BLaER1 (cell line): ENCODE data around the gene LHPP.

Source experiments
- H3K27ac ChIP-seq: shearing (Covaris generic); formaldehyde crosslinking; 2 replicates; pipeline ENCODE4 v1.8.1; 2022
- H3K27me3 ChIP-seq: shearing (Covaris generic); formaldehyde crosslinking; 2 replicates; pipeline ENCODE4 v1.8.1; 2022
- H3K36me3 ChIP-seq: shearing (Covaris generic); formaldehyde crosslinking; 2 replicates; pipeline ENCODE4 v1.8.1; 2022
- H3K4me1 ChIP-seq: shearing (Covaris generic); formaldehyde crosslinking; 2 replicates; pipeline ENCODE4 v1.8.1; 2022
- H3K4me2 ChIP-seq: shearing (Covaris generic); formaldehyde crosslinking; 2 replicates; pipeline ENCODE4 v1.8.1; 2022
- H3K4me3 ChIP-seq: shearing (Covaris generic); formaldehyde crosslinking; 2 replicates; pipeline ENCODE4 v1.8.1; 2022
- H3K9ac ChIP-seq: shearing (Covaris generic); formaldehyde crosslinking; 2 replicates; pipeline ENCODE4 v1.8.1; 2022
- H3K9me3 ChIP-seq: shearing (Covaris generic); formaldehyde crosslinking; 2 replicates; pipeline ENCODE4 v1.8.1; 2022
- H4K20me1 ChIP-seq: shearing (Covaris generic); formaldehyde crosslinking; 2 replicates; pipeline ENCODE4 v1.8.1; 2022
- Cebpa-rat ChIP-seq: shearing (Covaris generic); IDR thresholded peaks from 2 replicates; pipeline ENCODE4 v1.8.1; 2022

Gene LHPP

GRCh38 chr10:124461642-124462347 lies at the start of gene LHPP:
Gene LHPP, plus strand, starts transcription at chr10:124461823. Its CDS starts 40 bp downstream, at chr10:124461863.
- Histone ChIP-seq H3K4me3 (peak within 1 kb of the TSS; percentile 75), H3K9ac (peak within 1 kb of the TSS; percentile 74), H3K9me3 (no peaks in the 10 kb centered on the region), H4K20me1 (no peaks in the 10 kb centered on the region), H3K4me2 (peak within 1 kb of the TSS; percentile 71), H3K27me3 (no peaks in the 10 kb centered on the region), H3K4me1 (peaks cover 20% of the 10 kb centered on the region), H3K27ac (0 out of 2 replicates have a peak within 1 kb of the TSS, but pooled peaks have one; percentile 44), H3K36me3 (no peaks in the 10 kb centered on the region)
- no peak for TF ChIP-seq Cebpa-rat

GRCh38 chr10:124414076-124414475 lies 47.5 kb upstream of the LHPP start:
- no peak overlapping the region for H3K4me2 ChIP-seq

GRCh38 chr10:124415210-124415609 lies 46.4 kb upstream of the LHPP start:
- H3K9ac ChIP-seq = no peak overlapping the region
- H3K4me2 ChIP-seq = no peak overlapping the region

More at GRCh38 chr10:124414076-124414475, 47.5 kb upstream of the LHPP start:
- no peaks in the 10 kb centered on the region for H3K27me3 ChIP-seq
- H3K4me1 ChIP-seq = peaks cover 14% of the 10 kb centered on the region
- H3K27ac ChIP-seq = no peak overlapping the region
- H4K20me1 ChIP-seq = peaks cover 75% of the 10 kb centered on the region
- no peak overlapping the region for H3K4me3 ChIP-seq
- no peak overlapping the region for H3K9ac ChIP-seq
- peaks cover 27% of the 10 kb centered on the region for H3K36me3 ChIP-seq
- no peak for TF ChIP-seq Cebpa-rat
- H3K9me3 ChIP-seq = no peaks in the 10 kb centered on the region

GRCh38 chr10:124416733-124417132 lies 44.9 kb upstream of the LHPP start:
- Histone ChIP-seq H3K27me3 (no peaks in the 10 kb centered on the region), H3K9me3 (no peaks in the 10 kb centered on the region), H3K27ac (no peak overlapping the region), H3K4me2 (no peak overlapping the region), H4K20me1 (peaks cover 67% of the 10 kb centered on the region), H3K9ac (no peak overlapping the region), H3K4me3 (no peak overlapping the region), H3K36me3 (peaks cover 11% of the 10 kb centered on the region), H3K4me1 (peaks cover 17% of the 10 kb centered on the region)
- no peak for TF ChIP-seq Cebpa-rat

More at GRCh38 chr10:124415210-124415609, 46.4 kb upstream of the LHPP start:
- Histone ChIP-seq H3K9me3 (no peaks in the 10 kb centered on the region), H3K27ac (no peak overlapping the region), H3K27me3 (no peaks in the 10 kb centered on the region), H3K36me3 (peaks cover 27% of the 10 kb centered on the region), H3K4me1 (peaks cover 17% of the 10 kb centered on the region), H3K4me3 (no peak overlapping the region), H4K20me1 (peaks cover 75% of the 10 kb centered on the region)
- no peak for TF ChIP-seq Cebpa-rat

GRCh38 chr10:124417895-124418725 lies 43.5 kb upstream of the LHPP start:
- Histone ChIP-seq H3K9me3 (no peaks in the 10 kb centered on the region), H3K36me3 (no peaks in the 10 kb centered on the region), H3K27ac (peak overlapping the region; percentile 54), H3K27me3 (no peaks in the 10 kb centered on the region), H3K4me3 (peak overlapping the region; percentile 94), H3K4me2 (peak overlapping the region; percentile 89), H3K4me1 (peaks cover 17% of the 10 kb centered on the region), H3K9ac (peak overlapping the region; percentile 83), H4K20me1 (peaks cover 54% of the 10 kb centered on the region)
- TF ChIP-seq Cebpa-rat = no peak

- Histone ChIP-seq H3K4me1 (peaks cover 17% of the 10 kb centered on the region), H3K9me3 (no peaks in the 10 kb centered on the region), H3K9ac (peak within 1 kb of the TSS; percentile 83), H4K20me1 (peaks cover 45% of the 10 kb centered on the region), H3K27me3 (no peaks in the 10 kb centered on the region), H3K36me3 (no peaks in the 10 kb centered on the region), H3K4me3 (peak within 1 kb of the TSS; percentile 94), H3K4me2 (peak within 1 kb of the TSS; percentile 89), H3K27ac (peak within 1 kb of the TSS; percentile 54)
- TF ChIP-seq Cebpa-rat = no peak
These were observed 42.7 kb upstream of the LHPP start, which contains the start of gene OAT for GRCh38 chr10:124418726-124419501. Gene OAT, minus strand, starts transcription at chr10:124418923. Its CDS starts 6,752 bp downstream, at chr10:124412171.

- no peak overlapping the region for H3K4me3 ChIP-seq
- no peak overlapping the region for H3K9ac ChIP-seq
These were observed 42.0 kb upstream of the LHPP start for GRCh38 chr10:124419635-124420034.

GRCh38 chr10:124420254-124420653 lies 41.4 kb upstream of the LHPP start:
- H3K27me3 ChIP-seq = no peaks in the 10 kb centered on the region
- H3K4me2 ChIP-seq = no peak overlapping the region
- no peak overlapping the region for H3K9ac ChIP-seq
- no peak overlapping the region for H3K27ac ChIP-seq
- no peak for TF ChIP-seq Cebpa-rat
- H3K36me3 ChIP-seq = no peaks in the 10 kb centered on the region
- no peak overlapping the region for H3K4me3 ChIP-seq
- peaks cover 32% of the 10 kb centered on the region for H4K20me1 ChIP-seq
- peaks cover 17% of the 10 kb centered on the region for H3K4me1 ChIP-seq
- no peaks in the 10 kb centered on the region for H3K9me3 ChIP-seq

More at GRCh38 chr10:124419635-124420034, 42.0 kb upstream of the LHPP start:
- peak overlapping the region; percentile 89 for H3K4me2 ChIP-seq
- H3K27me3 ChIP-seq = no peaks in the 10 kb centered on the region
- TF ChIP-seq Cebpa-rat = no peak
- H3K36me3 ChIP-seq = no peaks in the 10 kb centered on the region
- no peak overlapping the region for H3K27ac ChIP-seq
- peaks cover 17% of the 10 kb centered on the region for H3K4me1 ChIP-seq
- H4K20me1 ChIP-seq = peaks cover 38% of the 10 kb centered on the region
- no peaks in the 10 kb centered on the region for H3K9me3 ChIP-seq

- Histone ChIP-seq H3K36me3 (no peaks in the 10 kb centered on the region), H3K9me3 (no peaks in the 10 kb centered on the region), H3K4me3 (no peak overlapping the region), H3K27ac (no peak overlapping the region), H3K9ac (no peak overlapping the region), H4K20me1 (peaks cover 7% of the 10 kb centered on the region; the same call in 1 of the 2 replicates), H3K4me1 (peaks cover 7% of the 10 kb centered on the region), H3K27me3 (no peaks in the 10 kb centered on the region), H3K4me2 (no peak overlapping the region)
- TF ChIP-seq Cebpa-rat = no peak
These were observed 38.9 kb upstream of the LHPP start for GRCh38 chr10:124422742-124423141.
